ACHN (cell line): ENCODE data around the gene TFRC.
"Not testable (repeated sequence)": the region's sequence is repeated elsewhere in the genome, so short reads cannot be mapped to it uniquely, and the experiment has no call there.

Experiments
- DNase-seq: peaks from one replicate; pipeline ENCODE4 v3.0.0-alpha.2; 2015
- in situ Hi-C: cut with HindIII; loops from 2 replicates; pipeline ENCODE4 v1.10.0; 2017; ENCODE audit warnings: low sequenced_read_pairs, low pct_ligation_motif_present, low pct_unique_long_range_greater_than_20kb

TFRC gene

GRCh38 chr3:196013587-196014487 lies 68.1 kb downstream of the TFRC start:
- DNase-seq, result no peak
- in situ Hi-C loops, result no loop called here

GRCh38 chr3:196012941-196013476 lies 68.9 kb downstream of the TFRC start:
- no peak for DNase-seq
- in situ Hi-C loops, result no loop called here

- no peak for DNase-seq
- in situ Hi-C loops, result no loop called here
These were observed 69.4 kb downstream of the TFRC start for GRCh38 chr3:196012481-196012880.

GRCh38 chr3:196009456-196009855 lies 72.4 kb downstream of the TFRC start:
- in situ Hi-C loops, result no loop called here
- no peak for DNase-seq

- in situ Hi-C loops, result no loop called here
- no peak for DNase-seq
These were observed 73.0 kb downstream of the TFRC start for GRCh38 chr3:196008929-196009328.

GRCh38 chr3:196008387-196008786 lies 73.5 kb downstream of the TFRC start:
- in situ Hi-C loops, result no loop called here
- DNase-seq, result no peak

- no peak for DNase-seq
- in situ Hi-C loops, result no loop called here
These were observed 74.0 kb downstream of the TFRC start for GRCh38 chr3:196007744-196008335.

- DNase-seq, in situ Hi-C loops: not testable (repeated sequence)
These were observed 76.6 kb downstream of the TFRC start for GRCh38 chr3:196005338-196005737.

- in situ Hi-C loops, DNase-seq: not testable (repeated sequence)
These were observed 77.4 kb downstream of the TFRC start for GRCh38 chr3:196004359-196005052.

- no peak for DNase-seq
These were observed 78.3 kb downstream of the TFRC start for GRCh38 chr3:196003611-196004010.

GRCh38 chr3:196002721-196003120 lies 79.2 kb downstream of the TFRC start:
- in situ Hi-C loops, DNase-seq: not testable (repeated sequence)

More at GRCh38 chr3:196003611-196004010, 78.3 kb downstream of the TFRC start:
- in situ Hi-C loops, result no loop called here

GRCh38 chr3:196001240-196001639 lies 80.7 kb downstream of the TFRC start:
- in situ Hi-C loops, DNase-seq: not testable (repeated sequence)

- DNase-seq, result not testable (repeated sequence)
These were observed 81.4 kb downstream of the TFRC start for GRCh38 chr3:196000360-196000950.

GRCh38 chr3:195999896-196000295 lies 82.0 kb downstream of the TFRC start:
- DNase-seq, result no peak
- in situ Hi-C loops, result no loop called here

More at GRCh38 chr3:196000360-196000950, 81.4 kb downstream of the TFRC start:
- in situ Hi-C loops, result not testable (repeated sequence)
